Measurements from ENCODE around the gene RGPD4. TPM values are rescaled to one million over a fixed set of nuclear protein-coding genes. Genes with fewer than 3 reads are reported as not detected.
"Not testable (repeated sequence)": the region's sequence is repeated elsewhere in the genome, so short reads cannot be mapped to it uniquely, and the experiment has no call there.

RGPD4 gene
- 0.08 TPM in 1 of 2 replicates, not detected in the other for total RNA-seq (2014; rRNA removed; shearing (Covaris generic))
- polyA plus RNA-seq (2015; cell fraction: cytosol; rRNA removed): not detected in 2 replicates
- not detected in 2 replicates for polyA plus RNA-seq (2015; cell fraction: nucleus; rRNA removed)

- DNase-seq (ENCODE audit: low read depth, low spot score); in situ Hi-C loops (cut with HindIII; ENCODE audit: low pct_unique_long_range_greater_than_20kb, low sequenced_read_pairs): not testable (repeated sequence)
Measured at GRCh38 chr2:107826749-107827148, at the start of gene RGPD4. Gene RGPD4, plus strand, starts transcription at chr2:107826892. Its CDS starts 122 bp downstream, at chr2:107827014.

- in situ Hi-C loops (cut with HindIII; ENCODE audit: low pct_unique_long_range_greater_than_20kb, low sequenced_read_pairs): no loop called here
- DNase-seq (ENCODE audit: low read depth, low spot score): no peak
Measured at GRCh38 chr2:107777974-107778373, 48.7 kb upstream of the RGPD4 start.

GRCh38 chr2:107785756-107786155 lies 40.9 kb upstream of the RGPD4 start:
- DNase-seq (ENCODE audit: low read depth, low spot score): no peak
- in situ Hi-C loops (cut with HindIII; ENCODE audit: low pct_unique_long_range_greater_than_20kb, low sequenced_read_pairs): no loop called here

GRCh38 chr2:107790837-107791236 lies 35.9 kb upstream of the RGPD4 start:
- in situ Hi-C loops (cut with HindIII; ENCODE audit: low pct_unique_long_range_greater_than_20kb, low sequenced_read_pairs): no loop called here
- no peak for DNase-seq (ENCODE audit: low read depth, low spot score)

- DNase-seq (ENCODE audit: low read depth, low spot score): no peak
- in situ Hi-C loops (cut with HindIII; ENCODE audit: low pct_unique_long_range_greater_than_20kb, low sequenced_read_pairs): no loop called here
Measured at GRCh38 chr2:107801498-107801897, 25.2 kb upstream of the RGPD4 start.

- in situ Hi-C loops (cut with HindIII; ENCODE audit: low pct_unique_long_range_greater_than_20kb, low sequenced_read_pairs): no loop called here
- DNase-seq (ENCODE audit: low read depth, low spot score): no peak
Measured at GRCh38 chr2:107804608-107805498, 21.8 kb upstream of the RGPD4 start.

- in situ Hi-C loops (cut with HindIII; ENCODE audit: low pct_unique_long_range_greater_than_20kb, low sequenced_read_pairs): no loop called here
- DNase-seq (ENCODE audit: low read depth, low spot score): no peak
Measured at GRCh38 chr2:107806901-107807300, 19.8 kb upstream of the RGPD4 start.

- no peak for DNase-seq (ENCODE audit: low read depth, low spot score)
- in situ Hi-C loops (cut with HindIII; ENCODE audit: low pct_unique_long_range_greater_than_20kb, low sequenced_read_pairs): no loop called here
Measured at GRCh38 chr2:107807988-107808387, 18.7 kb upstream of the RGPD4 start.

GRCh38 chr2:107808959-107809358 lies 17.7 kb upstream of the RGPD4 start:
- DNase-seq (ENCODE audit: low read depth, low spot score): peak; percentile 60
- in situ Hi-C loops (cut with HindIII; ENCODE audit: low pct_unique_long_range_greater_than_20kb, low sequenced_read_pairs): no loop called here

- in situ Hi-C loops (cut with HindIII; ENCODE audit: low pct_unique_long_range_greater_than_20kb, low sequenced_read_pairs): no loop called here
- no peak for DNase-seq (ENCODE audit: low read depth, low spot score)
Measured at GRCh38 chr2:107809835-107810234, 16.9 kb upstream of the RGPD4 start.

- DNase-seq (ENCODE audit: low read depth, low spot score): no peak
- in situ Hi-C loops (cut with HindIII; ENCODE audit: low pct_unique_long_range_greater_than_20kb, low sequenced_read_pairs): no loop called here
Measured at GRCh38 chr2:107810734-107811133, 16.0 kb upstream of the RGPD4 start.

GRCh38 chr2:107811411-107811810 lies 15.3 kb upstream of the RGPD4 start:
- DNase-seq (ENCODE audit: low read depth, low spot score): no peak
- in situ Hi-C loops (cut with HindIII; ENCODE audit: low pct_unique_long_range_greater_than_20kb, low sequenced_read_pairs): no loop called here

- in situ Hi-C loops (cut with HindIII; ENCODE audit: low pct_unique_long_range_greater_than_20kb, low sequenced_read_pairs): no loop called here
Measured at GRCh38 chr2:107812006-107812405, 14.7 kb upstream of the RGPD4 start.

GRCh38 chr2:107817378-107817777 lies 9.3 kb upstream of the RGPD4 start:
- in situ Hi-C loops (cut with HindIII; ENCODE audit: low pct_unique_long_range_greater_than_20kb, low sequenced_read_pairs): no loop called here
- DNase-seq (ENCODE audit: low read depth, low spot score): peak; percentile 29

More at GRCh38 chr2:107812006-107812405, 14.7 kb upstream of the RGPD4 start:
- no peak for DNase-seq (ENCODE audit: low read depth, low spot score)

GRCh38 chr2:107822302-107822701 lies 4.4 kb upstream of the RGPD4 start:
- in situ Hi-C loops (cut with HindIII; ENCODE audit: low pct_unique_long_range_greater_than_20kb, low sequenced_read_pairs): no loop called here
- no peak for DNase-seq (ENCODE audit: low read depth, low spot score)

- DNase-seq (ENCODE audit: low read depth, low spot score): no peak
- in situ Hi-C loops (cut with HindIII; ENCODE audit: low pct_unique_long_range_greater_than_20kb, low sequenced_read_pairs): no loop called here
Measured at GRCh38 chr2:107824451-107825205, 2.1 kb upstream of the RGPD4 start.

GRCh38 chr2:107825206-107825563 lies 1.5 kb upstream of the RGPD4 start:
- in situ Hi-C loops (cut with HindIII; ENCODE audit: low pct_unique_long_range_greater_than_20kb, low sequenced_read_pairs): no loop called here

GRCh38 chr2:107829514-107829913 lies 2.8 kb downstream of the RGPD4 start:
- in situ Hi-C loops (cut with HindIII; ENCODE audit: low pct_unique_long_range_greater_than_20kb, low sequenced_read_pairs); DNase-seq (ENCODE audit: low read depth, low spot score): not testable (repeated sequence)

More at GRCh38 chr2:107825206-107825563, 1.5 kb upstream of the RGPD4 start:
- no peak for DNase-seq (ENCODE audit: low read depth, low spot score)

Data from SK-MEL-5 (cell line).